HepG2 (cell line): ENCODE results near the gene ZNF384. TPM values are rescaled to one million over a fixed set of nuclear protein-coding genes. Genes with fewer than 3 reads are reported as not detected.

Experiments
- KIAA2018 ChIP-seq: sonication (generic); formaldehyde crosslinking; IDR thresholded peaks from 2 replicates; pipeline ENCODE4 v1.5.0; 2020; ENCODE audit warnings: mild to moderate bottlenecking, missing genetic modification reagents, borderline replicate concordance
- MATR3 ChIP-seq: sonication (generic); formaldehyde crosslinking; IDR thresholded peaks from 2 replicates; pipeline ENCODE4 v1.4.0; 2020; ENCODE audit warnings: missing genetic modification reagents
- RERE ChIP-seq: IDR thresholded peaks from 2 replicates; pipeline ENCODE4 v1.6.1; 2016; ENCODE audit warnings: low read depth, missing genetic modification reagents, missing compliant biosample characterization
- TFDP1 ChIP-seq: IDR thresholded peaks from 2 replicates; pipeline ENCODE4 v1.6.1; 2016; ENCODE audit warnings: missing compliant biosample characterization, missing genetic modification reagents, borderline replicate concordance
- ZBTB8A ChIP-seq: sonication (generic); formaldehyde crosslinking; IDR thresholded peaks from 2 replicates; pipeline ENCODE4 v1.4.0; 2020; ENCODE audit warnings: mild to moderate bottlenecking, low read depth, missing genetic modification reagents, borderline replicate concordance
- ZNF329 ChIP-seq: sonication (generic); formaldehyde crosslinking; IDR thresholded peaks from 2 replicates; pipeline ENCODE4 v1.9.0; 2021; ENCODE audit warnings: low read depth, mild to moderate bottlenecking, missing genetic modification reagents
- ZNF503 ChIP-seq: sonication (generic); formaldehyde crosslinking; IDR thresholded peaks from 2 replicates; pipeline ENCODE4 v1.4.0; 2020; ENCODE audit warnings: missing genetic modification reagents
- ZNF513 ChIP-seq: sonication (generic); formaldehyde crosslinking; conservative IDR thresholded peaks from 2 replicates; pipeline ENCODE4 v1.5.0; 2020; ENCODE audit warnings: missing genetic modification reagents
- polyA plus RNA-seq, 8 experiments: library from polyadenylated mRNA; depleted of rRNA in 3 of 8; stranded (reverse) in 7 of 8; unstranded in 1 of 8; fragments of >200 nt; fragmentation: Illumina TruSeq in 4 of 8; extraction: Trizol in 4 of 8; gene quantifications; 2 replicates each; pipeline versions ENCODE4 v1.2.1 to v1.2.3, GENCODE V29; 2011 to 2016; ENCODE audit warnings: low read depth in 4 of 8, missing spikeins in 1 of 8, mixed read lengths in 1 of 8; ENCODE audit not compliant: insufficient read depth in 1 of 8
- total RNA-seq, 5 experiments: library from RNA; depleted of rRNA; stranded (reverse); fragments of >200 nt; fragmentation: Illumina TruSeq; extraction: Trizol; gene quantifications; 2 replicates each; pipeline ENCODE4 v1.2.3, GENCODE V29; 2016; ENCODE audit warnings: low read depth in 1 of 5

The ZNF384 gene
- total and polyA plus RNA-seq, 2 of the 13 experiments (the other 11 are each of a cell fraction or from before 2014, with no cell fraction given) = 23.6 to 55.3 TPM

GRCh38 chr12:6723607-6724408, 34.6 kb upstream of the ZNF384 start, which contains the start of gene COPS7A (continued):
- TF ChIP-seq RERE (CRISPR knock-in tag) = peak; percentile 62; the same call in 1 of the 2 replicates
- TF ChIP-seq ZNF503 (CRISPR knock-in tag) = peak; percentile 43; the same call in 1 of the 2 replicates
- TF ChIP-seq ZNF329 = 0 out of 2 replicates have a peak, but pooled peaks have one; percentile 71
- no peak for TF ChIP-seq KIAA2018 (CRISPR knock-in tag)
- TF ChIP-seq TFDP1 = peak; percentile 96
- TF ChIP-seq ZBTB8A (CRISPR knock-in tag) = no peak; the same call in 1 of the 2 replicates
- TF ChIP-seq MATR3 = no peak
- TF ChIP-seq ZNF513 (CRISPR knock-in tag) = no peak
